ENCODE measurements around the gene S1PR2.

DNA sequence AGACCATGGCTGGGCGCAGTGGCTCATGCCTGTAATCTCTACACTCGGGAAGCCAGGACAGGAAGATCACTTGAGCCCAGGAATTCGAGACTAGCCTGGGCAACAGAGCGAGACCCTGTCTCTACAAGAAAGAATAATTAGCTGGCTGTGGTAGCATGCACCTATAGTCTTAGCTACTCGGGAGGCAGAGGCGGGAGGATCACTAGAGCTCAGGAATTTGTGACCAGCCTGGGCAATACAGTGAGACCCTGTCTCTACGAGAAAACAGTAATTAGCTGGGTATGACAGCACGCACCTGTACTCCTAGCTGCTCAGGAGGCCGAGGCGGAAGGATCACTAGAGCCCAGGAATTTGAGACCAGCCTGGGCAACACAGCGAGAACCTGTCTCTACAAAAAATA, 43.8 kb downstream of the S1PR2 start:
- TF ChIP-seq, protein P1, sequence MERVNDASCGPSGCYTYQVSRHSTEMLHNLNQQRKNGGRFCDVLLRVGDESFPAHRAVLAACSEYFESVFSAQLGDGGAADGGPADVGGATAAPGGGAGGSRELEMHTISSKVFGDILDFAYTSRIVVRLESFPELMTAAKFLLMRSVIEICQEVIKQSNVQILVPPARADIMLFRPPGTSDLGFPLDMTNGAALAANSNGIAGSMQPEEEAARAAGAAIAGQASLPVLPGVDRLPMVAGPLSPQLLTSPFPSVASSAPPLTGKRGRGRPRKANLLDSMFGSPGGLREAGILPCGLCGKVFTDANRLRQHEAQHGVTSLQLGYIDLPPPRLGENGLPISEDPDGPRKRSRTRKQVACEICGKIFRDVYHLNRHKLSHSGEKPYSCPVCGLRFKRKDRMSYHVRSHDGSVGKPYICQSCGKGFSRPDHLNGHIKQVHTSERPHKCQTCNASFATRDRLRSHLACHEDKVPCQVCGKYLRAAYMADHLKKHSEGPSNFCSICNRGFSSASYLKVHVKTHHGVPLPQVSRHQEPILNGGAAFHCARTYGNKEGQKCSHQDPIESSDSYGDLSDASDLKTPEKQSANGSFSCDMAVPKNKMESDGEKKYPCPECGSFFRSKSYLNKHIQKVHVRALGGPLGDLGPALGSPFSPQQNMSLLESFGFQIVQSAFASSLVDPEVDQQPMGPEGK (CRISPR knock-in tag; IDR thresholded peaks at IDR 0.05; ENCODE audit: borderline replicate concordance) = no peak
- TF ChIP-seq BACH2 (CRISPR knock-in tag; IDR thresholded peaks at IDR 0.05; ENCODE audit: borderline replicate concordance) = no peak
- no peak for TF ChIP-seq OSR1 (CRISPR knock-in tag; IDR thresholded peaks at IDR 0.05)
- TF ChIP-seq RARB (CRISPR knock-in tag; IDR thresholded peaks at IDR 0.05) = no peak
- TF ChIP-seq ZNF8 (CRISPR knock-in tag; IDR thresholded peaks at IDR 0.05) = no peak
- no peak for TF ChIP-seq TOX (CRISPR knock-in tag; IDR thresholded peaks at IDR 0.05; ENCODE audit: borderline replicate concordance)
- no peak for TF ChIP-seq ARNTL (CRISPR knock-in tag; IDR thresholded peaks at IDR 0.05; ENCODE audit: borderline replicate concordance, low read depth)
- TF ChIP-seq, protein P2, sequence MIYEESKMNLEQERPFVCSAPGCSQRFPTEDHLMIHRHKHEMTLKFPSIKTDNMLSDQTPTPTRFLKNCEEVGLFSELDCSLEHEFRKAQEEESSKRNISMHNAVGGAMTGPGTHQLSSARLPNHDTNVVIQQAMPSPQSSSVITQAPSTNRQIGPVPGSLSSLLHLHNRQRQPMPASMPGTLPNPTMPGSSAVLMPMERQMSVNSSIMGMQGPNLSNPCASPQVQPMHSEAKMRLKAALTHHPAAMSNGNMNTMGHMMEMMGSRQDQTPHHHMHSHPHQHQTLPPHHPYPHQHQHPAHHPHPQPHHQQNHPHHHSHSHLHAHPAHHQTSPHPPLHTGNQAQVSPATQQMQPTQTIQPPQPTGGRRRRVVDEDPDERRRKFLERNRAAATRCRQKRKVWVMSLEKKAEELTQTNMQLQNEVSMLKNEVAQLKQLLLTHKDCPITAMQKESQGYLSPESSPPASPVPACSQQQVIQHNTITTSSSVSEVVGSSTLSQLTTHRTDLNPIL (CRISPR knock-in tag; IDR thresholded peaks at IDR 0.05; ENCODE audit: low read depth) = no peak
- TF ChIP-seq, protein P3, sequence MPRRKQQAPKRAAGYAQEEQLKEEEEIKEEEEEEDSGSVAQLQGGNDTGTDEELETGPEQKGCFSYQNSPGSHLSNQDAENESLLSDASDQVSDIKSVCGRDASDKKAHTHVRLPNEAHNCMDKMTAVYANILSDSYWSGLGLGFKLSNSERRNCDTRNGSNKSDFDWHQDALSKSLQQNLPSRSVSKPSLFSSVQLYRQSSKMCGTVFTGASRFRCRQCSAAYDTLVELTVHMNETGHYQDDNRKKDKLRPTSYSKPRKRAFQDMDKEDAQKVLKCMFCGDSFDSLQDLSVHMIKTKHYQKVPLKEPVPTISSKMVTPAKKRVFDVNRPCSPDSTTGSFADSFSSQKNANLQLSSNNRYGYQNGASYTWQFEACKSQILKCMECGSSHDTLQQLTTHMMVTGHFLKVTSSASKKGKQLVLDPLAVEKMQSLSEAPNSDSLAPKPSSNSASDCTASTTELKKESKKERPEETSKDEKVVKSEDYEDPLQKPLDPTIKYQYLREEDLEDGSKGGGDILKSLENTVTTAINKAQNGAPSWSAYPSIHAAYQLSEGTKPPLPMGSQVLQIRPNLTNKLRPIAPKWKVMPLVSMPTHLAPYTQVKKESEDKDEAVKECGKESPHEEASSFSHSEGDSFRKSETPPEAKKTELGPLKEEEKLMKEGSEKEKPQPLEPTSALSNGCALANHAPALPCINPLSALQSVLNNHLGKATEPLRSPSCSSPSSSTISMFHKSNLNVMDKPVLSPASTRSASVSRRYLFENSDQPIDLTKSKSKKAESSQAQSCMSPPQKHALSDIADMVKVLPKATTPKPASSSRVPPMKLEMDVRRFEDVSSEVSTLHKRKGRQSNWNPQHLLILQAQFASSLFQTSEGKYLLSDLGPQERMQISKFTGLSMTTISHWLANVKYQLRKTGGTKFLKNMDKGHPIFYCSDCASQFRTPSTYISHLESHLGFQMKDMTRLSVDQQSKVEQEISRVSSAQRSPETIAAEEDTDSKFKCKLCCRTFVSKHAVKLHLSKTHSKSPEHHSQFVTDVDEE (CRISPR knock-in tag; IDR thresholded peaks at IDR 0.05) = no peak
- no peak for TF ChIP-seq ISL1 (CRISPR knock-in tag; IDR thresholded peaks at IDR 0.05)
- no peak for TF ChIP-seq ZFP30 (CRISPR knock-in tag; IDR thresholded peaks at IDR 0.05)
- no peak for TF ChIP-seq TCF4 (CRISPR knock-in tag; IDR thresholded peaks at IDR 0.05; ENCODE audit: borderline replicate concordance)

Data from SK-N-SH treated with all-trans-retinoic acid at 6 μM for 48 hours (cell line).